GM12892 (cell line): ENCODE measurements around the gene AP3B1.

Experiments
- POLR2AphosphoS5 ChIP-seq: IDR thresholded peaks from 2 replicates; pipeline ENCODE4 v1.6.1; 2011; ENCODE audit warnings: low read depth, low read length, control low read depth
- TAF1 ChIP-seq: IDR thresholded peaks from 2 replicates; pipeline ENCODE4 v1.6.1; 2011; ENCODE audit warnings: low read depth, mild to moderate bottlenecking, control low read depth, low read length, borderline replicate concordance

DNA sequence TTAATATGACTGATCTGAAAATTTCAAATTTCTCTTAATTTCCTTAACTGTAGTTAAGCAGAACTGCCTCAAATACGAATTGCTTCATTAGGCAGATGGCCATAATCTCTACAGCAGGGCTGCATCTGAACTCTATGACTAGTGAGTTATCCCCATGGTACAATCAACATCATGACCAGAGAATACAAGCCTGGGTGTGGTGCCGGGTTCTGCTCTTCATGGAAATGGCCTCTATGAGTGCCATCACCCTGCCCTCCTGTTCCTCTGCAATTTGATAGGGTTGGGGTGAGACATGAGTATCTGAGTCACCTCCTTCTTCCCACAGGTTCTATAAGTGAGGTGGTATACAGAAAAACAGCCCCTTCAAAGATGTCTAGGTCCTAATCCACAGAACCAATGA, 235.9 kb downstream of the AP3B1 start:
- no peak for TF ChIP-seq TAF1
- no peak for TF ChIP-seq POLR2AphosphoS5
